C4-2B (cell line): ENCODE data around the gene GPR139.

Experiments
- ZFX ChIP-seq: fragments of 450-650 bp; IDR thresholded peaks from 2 replicates; pipeline ENCODE4 v1.6.1; 2017
- TF ChIP-seq, protein P1 (sequence below): fragments of 450-650 bp; conservative IDR thresholded peaks from 2 replicates; pipeline ENCODE4 v1.5.1; 2017; ENCODE audit warnings: mild to moderate bottlenecking

DNA sequence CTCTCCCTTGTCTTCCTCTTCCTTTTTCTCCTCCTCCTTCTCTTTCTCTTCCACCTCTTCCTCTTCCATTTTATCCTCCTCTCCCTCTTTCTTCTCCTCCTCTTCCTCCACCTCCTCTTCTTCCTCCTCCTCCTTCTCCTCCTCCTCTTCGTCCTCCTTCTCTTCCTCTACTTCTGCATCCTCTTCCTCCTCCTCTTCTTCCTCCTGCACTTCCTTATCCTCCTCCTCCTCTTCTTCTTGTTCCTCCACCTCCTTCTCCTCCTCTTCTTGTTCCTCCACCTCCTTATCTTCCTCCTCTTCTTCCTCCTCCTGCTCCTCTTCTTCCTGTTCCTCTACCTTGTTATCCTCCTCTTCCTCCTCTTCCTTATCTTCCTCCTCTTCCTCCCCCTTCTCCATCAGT, 28.8 kb upstream of the GPR139 start:
- TF ChIP-seq, protein P1, sequence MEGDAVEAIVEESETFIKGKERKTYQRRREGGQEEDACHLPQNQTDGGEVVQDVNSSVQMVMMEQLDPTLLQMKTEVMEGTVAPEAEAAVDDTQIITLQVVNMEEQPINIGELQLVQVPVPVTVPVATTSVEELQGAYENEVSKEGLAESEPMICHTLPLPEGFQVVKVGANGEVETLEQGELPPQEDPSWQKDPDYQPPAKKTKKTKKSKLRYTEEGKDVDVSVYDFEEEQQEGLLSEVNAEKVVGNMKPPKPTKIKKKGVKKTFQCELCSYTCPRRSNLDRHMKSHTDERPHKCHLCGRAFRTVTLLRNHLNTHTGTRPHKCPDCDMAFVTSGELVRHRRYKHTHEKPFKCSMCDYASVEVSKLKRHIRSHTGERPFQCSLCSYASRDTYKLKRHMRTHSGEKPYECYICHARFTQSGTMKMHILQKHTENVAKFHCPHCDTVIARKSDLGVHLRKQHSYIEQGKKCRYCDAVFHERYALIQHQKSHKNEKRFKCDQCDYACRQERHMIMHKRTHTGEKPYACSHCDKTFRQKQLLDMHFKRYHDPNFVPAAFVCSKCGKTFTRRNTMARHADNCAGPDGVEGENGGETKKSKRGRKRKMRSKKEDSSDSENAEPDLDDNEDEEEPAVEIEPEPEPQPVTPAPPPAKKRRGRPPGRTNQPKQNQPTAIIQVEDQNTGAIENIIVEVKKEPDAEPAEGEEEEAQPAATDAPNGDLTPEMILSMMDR: no peak
- no peak for TF ChIP-seq ZFX
